Fibroblast of lung (primary cell): ENCODE measurements around the gene SYT7. TPM values are rescaled to one million over a fixed set of nuclear protein-coding genes. Genes with fewer than 3 reads are reported as not detected.

Experiments
- DNase-seq, 2 donors: peaks; one replicate each; pipeline versions ENCODE4 v3.0.0 to v3.0.0-alpha.2; 2010; ENCODE audit warnings: low read depth in 2 of 2
- H2AFZ ChIP-seq: 2 replicates; pipeline ENCODE4 v1.5.1; 2012; ENCODE audit warnings: low read length, control low read depth, inconsistent platforms
- H3K27ac ChIP-seq: 2 replicates; pipeline ENCODE4 v1.5.1; 2011; ENCODE audit warnings: low read length, control low read depth; ENCODE audit not compliant: insufficient read depth
- H3K27me3 ChIP-seq: 2 replicates; pipeline ENCODE4 v1.5.1; 2011; ENCODE audit warnings: mild to moderate bottlenecking, low read length; ENCODE audit not compliant: control insufficient read depth, insufficient read depth
- H3K36me3 ChIP-seq: 2 replicates; pipeline ENCODE4 v1.5.1; 2011; ENCODE audit warnings: low read length; ENCODE audit not compliant: control insufficient read depth, insufficient read depth
- H3K4me1 ChIP-seq: 2 replicates; pipeline ENCODE4 v1.5.1; 2011; ENCODE audit warnings: low read length; ENCODE audit not compliant: control insufficient read depth, insufficient read depth; ENCODE audit errors: extremely low read depth
- H3K4me2 ChIP-seq: 2 replicates; pipeline ENCODE4 v1.5.1; 2011; ENCODE audit warnings: low read length, control low read depth; ENCODE audit not compliant: insufficient read depth; ENCODE audit errors: extremely low read depth
- H3K4me3 ChIP-seq, 4 experiments: fragments of 200-600 bp in 1 of 4; sonication (generic) in 1 of 4; replicated peaks in 1 of 4; 2 replicates each; pipeline ENCODE4 v1.5.1; 2011 to 2016; ENCODE audit warnings: low read length in 4 of 4, low read depth in 3 of 4, mild to moderate bottlenecking in 3 of 4, control low read depth in 2 of 4, inconsistent platforms in 1 of 4, mixed read lengths in 1 of 4; ENCODE audit not compliant: insufficient read depth in 1 of 4; ENCODE audit errors: control extremely low read depth in 1 of 4
- H3K79me2 ChIP-seq: 2 replicates; pipeline ENCODE4 v1.5.1; 2012; ENCODE audit warnings: mild to moderate bottlenecking, low read length, inconsistent platforms; ENCODE audit not compliant: control insufficient read depth, insufficient read depth
- H3K9ac ChIP-seq: 2 replicates; pipeline ENCODE4 v1.5.1; 2011; ENCODE audit warnings: mild to moderate bottlenecking, low read length, control low read depth; ENCODE audit not compliant: insufficient read depth
- H3K9me3 ChIP-seq: 2 replicates; pipeline ENCODE4 v1.5.1; 2012; ENCODE audit warnings: low read depth, low read length; ENCODE audit not compliant: control insufficient read depth, insufficient read depth
- H4K20me1 ChIP-seq: 2 replicates; pipeline ENCODE4 v1.5.1; 2011; ENCODE audit warnings: low read length; ENCODE audit not compliant: control insufficient read depth, insufficient read depth; ENCODE audit errors: extremely low read depth
- CTCF ChIP-seq, 2 donors: IDR thresholded peaks in 1 of 2; conservative IDR thresholded peaks in 1 of 2; 1 replicate in 1 of 2; 2 replicates in 1 of 2; pipeline ENCODE4 v1.5.1; 2011 to 2012; ENCODE audit warnings: low read length in 2 of 2, control low read depth in 1 of 2, inconsistent platforms in 1 of 2, low read depth in 1 of 2, mild to moderate bottlenecking in 1 of 2
- EZH2 ChIP-seq: IDR thresholded peaks from 2 replicates; pipeline ENCODE4 v1.5.1; 2012; ENCODE audit warnings: low read length, control low read depth, mild to moderate bottlenecking; ENCODE audit errors: missing control alignments
- polyA plus RNA-seq, 2 donors: library from polyadenylated mRNA; depleted of rRNA in 1 of 2; stranded (reverse) in 1 of 2; unstranded in 1 of 2; fragments of >200 nt; gene quantifications; 2 replicates each; pipeline ENCODE4 v1.2.1, GENCODE V29; 2011 to 2012; ENCODE audit warnings: missing spikeins in 1 of 2
- total RNA-seq: library from RNA; depleted of rRNA; stranded (reverse); fragments of >200 nt; gene quantifications from 2 replicates; pipeline ENCODE4 v1.2.1, GENCODE V29; 2014

The SYT7 gene
- total and polyA plus RNA-seq, 2 donors (not counting 1 experiment from before 2014, with no cell fraction given) = 2.5 to 25.9 TPM

GRCh38 chr11:61555051-61555969 lies 25.6 kb downstream of the SYT7 start:
- TF ChIP-seq EZH2 (peak; percentile 56), CTCF (conservative IDR thresholded peaks at IDR 0.05 in 1 of 2, IDR thresholded peaks at IDR 0.05 in 1 of 2; ENCODE audit: low read depth in 1 of 2, low read length in 2 of 2) (peak in 1 of 2 donors; percentile 23)
- H3K27ac ChIP-seq = no peak overlapping the region
- no peak for DNase-seq
- H3K4me2 ChIP-seq = no peak overlapping the region
- H3K9me3 ChIP-seq = no peaks in the 10 kb centered on the region
- H3K4me3 ChIP-seq = peak overlapping the region in 1 of 4 experiments; percentile 10
- no peak overlapping the region for H2AFZ ChIP-seq
- no peak overlapping the region for H3K9ac ChIP-seq
- no peaks in the 10 kb centered on the region for H4K20me1 ChIP-seq
- peaks cover 5% of the 10 kb centered on the region for H3K4me1 ChIP-seq
- no peaks in the 10 kb centered on the region for H3K36me3 ChIP-seq
- H3K27me3 ChIP-seq = peaks cover 41% of the 10 kb centered on the region
- no peaks in the 10 kb centered on the region for H3K79me2 ChIP-seq

GRCh38 chr11:61554172-61554988 lies 26.5 kb downstream of the SYT7 start:
- Histone ChIP-seq H3K27me3 (peaks cover 39% of the 10 kb centered on the region), H4K20me1 (no peaks in the 10 kb centered on the region), H3K79me2 (no peaks in the 10 kb centered on the region), H3K27ac (no peak overlapping the region), H3K36me3 (no peaks in the 10 kb centered on the region), H3K4me3 (no peak overlapping the region), H3K9me3 (no peaks in the 10 kb centered on the region), H3K4me1 (peaks cover 5% of the 10 kb centered on the region), H3K4me2 (no peak overlapping the region), H2AFZ (no peak overlapping the region), H3K9ac (no peak overlapping the region)
- TF ChIP-seq EZH2 (peak; percentile 66), CTCF (conservative IDR thresholded peaks at IDR 0.05 in 1 of 2, IDR thresholded peaks at IDR 0.05 in 1 of 2; ENCODE audit: low read depth in 1 of 2, low read length in 2 of 2) (no peak)
- DNase-seq = no peak
